Measurements from ENCODE around the gene ZNF273.

Gene ZNF273

DNA sequence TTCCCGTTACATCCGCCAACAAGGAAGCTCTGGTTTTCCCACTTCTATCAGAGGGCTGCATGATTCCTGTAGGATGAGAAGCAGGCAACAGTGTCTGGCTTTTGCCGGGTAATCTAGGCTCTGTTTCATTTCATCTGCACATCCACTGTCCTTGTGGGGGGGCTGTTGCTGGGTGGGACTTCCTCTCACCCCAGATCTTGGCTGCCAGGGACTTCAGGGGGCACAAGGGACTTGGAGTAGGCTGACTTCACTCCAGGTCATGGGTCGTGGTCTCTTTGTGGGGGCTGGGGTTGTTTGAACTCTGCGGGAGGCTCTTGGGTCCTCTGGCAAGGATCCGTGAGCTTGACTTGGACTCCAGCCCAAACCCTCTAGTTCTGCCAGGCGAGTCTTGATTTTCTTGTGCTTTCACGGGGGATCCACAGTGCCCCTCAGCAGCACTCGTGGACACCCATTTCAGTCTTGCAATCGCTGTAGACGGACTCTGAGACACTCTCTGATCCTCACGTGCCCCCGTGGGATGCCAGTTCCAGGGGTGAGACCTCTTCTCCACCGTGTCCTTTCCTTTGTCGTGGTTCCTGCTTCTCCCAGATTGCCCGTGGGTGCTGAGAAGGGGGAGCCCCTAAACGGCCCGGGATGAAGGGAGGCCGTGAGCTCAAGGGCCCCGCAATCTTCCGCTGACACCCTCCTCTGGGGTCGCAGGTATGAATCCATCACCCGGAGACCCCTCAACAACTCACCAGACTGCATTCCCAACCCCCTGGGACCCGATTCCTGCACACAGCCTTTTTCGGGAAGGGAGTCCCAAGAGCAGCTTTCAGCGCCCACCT, 21.4 kb upstream of the ZNF273 start:
- Mint-ChIP-seq H3K9me3 (peaks cover 0 to 6% of the 10 kb centered on the region in 2 donors), H3K4me3 (peak overlapping the region; percentile 72 to 86), H3K4me1 (peaks cover 6 to 31% of the 10 kb centered on the region in 2 donors), H3K36me3 (peaks cover 3 to 4% of the 10 kb centered on the region in 2 donors), H3K27ac (no peak overlapping the region), H3K27me3 (peaks cover 78 to 81% of the 10 kb centered on the region in 2 donors)
- DNase-seq: no peak
- ATAC-seq (replicated peaks): no peak

DNA sequence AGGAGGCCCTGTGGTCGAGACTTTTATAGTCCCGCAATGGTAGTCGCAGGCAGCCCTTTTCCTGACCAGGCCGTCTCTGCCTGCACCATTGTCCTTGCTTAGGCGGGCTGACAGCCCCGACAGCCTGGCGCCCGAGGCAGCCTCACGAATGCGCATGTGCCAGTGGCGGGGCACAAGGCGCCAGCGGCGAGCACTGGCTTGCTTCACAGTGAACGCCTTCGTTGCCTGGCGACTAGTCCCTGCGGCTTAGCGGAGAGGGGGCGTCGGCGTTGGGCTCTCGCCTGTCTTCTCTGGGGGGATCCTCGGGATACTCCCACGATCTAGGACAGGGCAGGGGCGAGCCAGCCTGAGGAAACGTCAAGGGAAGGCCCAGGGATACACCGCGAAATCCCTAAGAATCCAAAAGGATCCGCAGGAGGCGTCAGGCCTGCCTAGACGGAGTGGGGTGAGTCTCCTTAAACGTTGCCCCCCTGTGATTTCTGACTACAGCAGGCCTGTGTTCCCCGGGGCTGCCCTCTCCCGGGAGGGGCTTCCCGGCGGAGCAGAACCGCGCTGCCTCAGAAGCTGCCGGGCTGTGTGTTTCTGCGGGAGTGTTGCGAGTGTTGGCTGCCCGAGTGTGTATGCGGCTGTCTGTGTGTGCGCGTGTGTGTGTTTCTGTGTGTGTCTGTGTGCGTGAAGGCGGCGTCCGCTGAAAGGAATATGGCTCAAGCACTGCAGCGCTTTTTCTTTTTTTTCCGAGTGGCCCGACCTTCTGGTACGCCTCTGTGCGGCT, 20.5 kb upstream of the ZNF273 start:
- peaks cover 3 to 4% of the 10 kb centered on the region in 2 donors for H3K36me3 Mint-ChIP-seq
- no peak for DNase-seq
- H3K27ac Mint-ChIP-seq: peak overlapping the region; percentile 25
- H3K4me3 Mint-ChIP-seq: peak overlapping the region; percentile 72 to 86
- peaks cover 0 to 6% of the 10 kb centered on the region in 2 donors for H3K9me3 Mint-ChIP-seq
- peak; percentile 61 to 77 for ATAC-seq (replicated peaks)
- H3K4me1 Mint-ChIP-seq: peaks cover 1 to 24% of the 10 kb centered on the region in 2 donors
- peaks cover 78 to 82% of the 10 kb centered on the region in 2 donors for H3K27me3 Mint-ChIP-seq

DNA sequence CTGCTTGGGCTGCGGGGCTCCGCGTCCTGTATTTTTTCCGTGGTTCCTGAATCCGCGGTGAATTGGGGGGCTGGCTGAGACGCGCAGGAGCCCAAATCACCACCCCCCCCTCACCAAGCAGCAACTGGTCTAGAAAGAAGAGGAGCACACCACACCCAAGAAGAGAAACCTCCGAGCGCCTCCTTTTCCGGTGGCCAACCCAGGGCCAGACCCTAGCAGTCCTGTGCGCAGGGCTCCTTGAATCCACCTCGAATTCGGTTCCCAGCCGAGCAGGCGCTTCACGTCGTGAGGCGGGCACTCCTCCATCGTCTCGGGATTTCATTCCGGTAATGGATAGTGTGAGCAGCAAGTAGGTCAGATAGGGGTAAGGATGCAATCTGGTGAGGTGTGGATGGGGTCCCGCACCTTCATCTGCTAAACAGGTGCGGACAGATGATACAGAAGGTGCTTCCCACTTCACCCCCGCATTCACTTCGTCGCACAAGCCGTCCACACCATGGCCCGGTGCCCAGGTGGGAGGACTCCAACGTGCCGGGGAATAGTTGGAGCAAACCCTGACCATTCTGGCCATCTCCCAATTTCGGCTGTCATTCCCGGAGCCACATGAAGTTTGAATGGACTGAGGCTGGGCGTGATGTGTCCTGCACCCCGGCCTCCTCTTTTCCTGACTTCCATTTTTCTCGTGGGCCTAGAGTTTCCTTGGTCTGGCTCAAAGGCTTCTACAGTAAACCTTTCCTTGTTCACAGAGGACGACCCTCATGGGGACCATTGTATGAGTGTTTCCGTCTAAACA, 19.8 kb upstream of the ZNF273 start:
- peaks cover 0 to 4% of the 10 kb centered on the region in 2 donors for H3K9me3 Mint-ChIP-seq
- H3K4me1 Mint-ChIP-seq: peaks cover 5 to 24% of the 10 kb centered on the region in 2 donors
- peaks cover 78 to 82% of the 10 kb centered on the region in 2 donors for H3K27me3 Mint-ChIP-seq
- no peak for DNase-seq
- no peak for ATAC-seq (replicated peaks)
- peak overlapping the region; percentile 9 for H3K27ac Mint-ChIP-seq
- H3K36me3 Mint-ChIP-seq: peaks cover 3 to 7% of the 10 kb centered on the region in 2 donors
- H3K4me3 Mint-ChIP-seq: peak overlapping the region; percentile 72 to 86

DNA sequence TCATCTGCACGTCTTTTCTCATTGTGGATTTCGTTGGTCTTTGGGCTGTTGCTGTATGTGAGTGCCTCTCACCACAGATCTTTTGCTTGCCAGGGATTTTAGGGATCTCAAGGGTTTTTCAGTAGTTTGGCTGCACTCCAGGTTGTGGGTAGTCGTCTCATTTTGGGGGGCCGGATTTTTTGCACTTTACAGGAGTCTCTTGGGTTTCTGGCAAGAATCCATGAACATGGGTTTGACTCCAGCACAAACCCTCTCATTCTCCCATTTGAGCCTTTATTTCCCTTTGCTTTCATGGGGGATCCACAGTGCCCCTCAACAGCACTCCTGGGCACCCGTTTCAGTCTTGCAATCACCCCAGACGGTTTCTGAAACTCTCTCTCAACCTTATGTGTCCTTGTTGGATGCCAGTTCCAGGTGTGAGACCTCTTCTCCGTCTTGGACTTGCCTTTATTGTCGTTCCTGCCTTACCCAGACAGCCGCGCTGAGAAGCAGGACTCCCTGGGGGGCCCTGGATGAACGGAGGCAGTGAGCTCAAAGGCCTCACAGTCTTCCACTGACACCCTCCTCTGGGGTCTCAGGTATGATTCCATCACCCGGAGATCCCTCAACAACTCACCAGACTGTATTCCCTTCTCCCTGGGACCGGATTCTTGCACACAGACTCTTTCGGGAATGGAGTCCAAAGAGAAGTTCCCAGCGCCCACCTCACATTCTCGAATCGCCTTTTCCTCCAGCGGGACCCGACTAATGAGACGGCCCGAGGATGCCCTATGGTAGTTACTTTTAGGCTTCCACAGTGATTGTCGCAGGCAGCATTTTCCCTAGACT, 18.8 kb upstream of the ZNF273 start:
- Mint-ChIP-seq H3K9me3 (peaks cover 0 to 4% of the 10 kb centered on the region in 2 donors), H3K27ac (no peak overlapping the region), H3K36me3 (peaks cover 3 to 7% of the 10 kb centered on the region in 2 donors), H3K4me3 (no peak overlapping the region), H3K27me3 (peaks cover 80 to 84% of the 10 kb centered on the region in 2 donors), H3K4me1 (peaks cover 11 to 30% of the 10 kb centered on the region in 2 donors)
- DNase-seq (no peak), ATAC-seq (replicated peaks) (no peak)

- Mint-ChIP-seq H3K4me1 (peaks cover 11 to 30% of the 10 kb centered on the region in 2 donors), H3K27ac (no peak overlapping the region), H3K36me3 (peaks cover 3 to 7% of the 10 kb centered on the region in 2 donors), H3K9me3 (peaks cover 0 to 4% of the 10 kb centered on the region in 2 donors), H3K4me3 (no peak overlapping the region), H3K27me3 (peaks cover 82 to 89% of the 10 kb centered on the region in 2 donors)
- DNase-seq (no peak), ATAC-seq (replicated peaks) (no peak)
These were observed 18.1 kb upstream of the ZNF273 start for GRCh38 chr7:64884913-64885370.

DNA sequence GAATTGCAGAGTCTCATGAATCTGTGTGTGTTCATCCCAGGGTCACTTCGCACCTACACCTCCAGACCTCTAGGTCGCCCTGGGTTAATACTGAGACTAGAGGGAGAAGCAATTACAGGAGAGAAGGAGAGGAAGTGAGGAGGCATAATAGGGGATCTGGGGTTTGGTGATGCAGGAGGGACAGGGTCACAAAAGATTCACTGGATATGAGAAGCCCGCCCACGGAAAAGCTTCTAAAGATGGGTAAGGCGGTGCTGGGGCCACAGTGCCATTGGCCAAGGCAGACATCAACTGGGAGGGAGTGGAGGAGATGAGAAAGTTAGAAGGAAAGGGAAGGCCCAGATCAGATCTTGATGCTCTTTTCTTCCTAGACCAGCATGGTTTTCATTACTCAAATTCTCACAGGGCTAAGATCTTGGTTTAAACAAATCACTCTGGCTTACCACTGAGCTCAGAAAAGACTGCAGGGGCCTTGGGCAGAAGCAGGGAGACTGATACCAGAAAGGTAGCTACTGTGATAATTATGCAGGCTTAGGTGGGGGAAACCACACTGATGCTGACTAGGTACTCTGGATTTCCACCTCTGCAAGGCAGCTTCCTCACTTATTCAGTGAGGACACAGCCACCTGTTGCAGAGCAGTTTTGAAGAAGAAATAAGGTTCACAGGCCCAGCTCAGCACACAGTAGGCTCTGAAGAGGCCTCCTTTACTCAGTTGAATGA, 17.4 kb upstream of the ZNF273 start:
- ATAC-seq (replicated peaks) (no peak), DNase-seq (no peak)
- Mint-ChIP-seq H3K4me3 (no peak overlapping the region), H3K4me1 (peaks cover 11 to 30% of the 10 kb centered on the region in 2 donors), H3K27ac (no peak overlapping the region), H3K36me3 (peaks cover 3 to 7% of the 10 kb centered on the region in 2 donors), H3K27me3 (peaks cover 86 to 93% of the 10 kb centered on the region in 2 donors), H3K9me3 (peaks cover 0 to 3% of the 10 kb centered on the region in 2 donors)

GRCh38 chr7:64886956-64887545, 16.0 kb upstream of the ZNF273 start:
- H3K4me3 Mint-ChIP-seq: no peak overlapping the region

GRCh38 chr7:64887756-64888508, 15.1 kb upstream of the ZNF273 start:
- ATAC-seq (replicated peaks) (peak; percentile 68 to 78), DNase-seq (peak; percentile 33)

More at GRCh38 chr7:64886956-64887545, 16.0 kb upstream of the ZNF273 start:
- Mint-ChIP-seq H3K27me3 (peaks cover 72 to 79% of the 10 kb centered on the region in 2 donors), H3K27ac (no peak overlapping the region), H3K4me1 (peaks cover 11 to 27% of the 10 kb centered on the region in 2 donors), H3K9me3 (peaks cover 0 to 3% of the 10 kb centered on the region in 2 donors), H3K36me3 (peaks cover 3 to 7% of the 10 kb centered on the region in 2 donors)
- no peak for DNase-seq
- no peak for ATAC-seq (replicated peaks)

DNA sequence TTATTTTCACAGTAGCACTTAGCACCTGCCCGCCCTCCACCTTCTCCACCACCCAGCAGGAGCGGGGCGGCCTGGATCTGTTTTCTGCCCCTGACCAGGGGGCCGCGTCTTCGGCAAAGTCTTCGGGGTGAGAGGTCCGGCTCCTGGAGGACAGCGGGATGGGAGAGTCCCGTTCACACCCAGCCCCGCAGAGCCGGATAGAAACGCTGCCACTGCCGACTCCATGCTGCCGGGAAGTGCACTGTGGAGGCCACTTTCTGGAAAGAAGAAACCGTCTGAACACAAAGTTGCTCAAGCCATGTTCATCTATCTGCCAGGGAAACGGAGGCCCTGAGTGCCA, 14.5 kb upstream of the ZNF273 start:
- DNase-seq (no peak), ATAC-seq (replicated peaks) (peak; percentile 21 to 34)
- Mint-ChIP-seq H3K4me1 (peaks cover 10 to 13% of the 10 kb centered on the region in 2 donors), H3K27me3 (peaks cover 62 to 76% of the 10 kb centered on the region in 2 donors), H3K27ac (peak overlapping the region; percentile 25), H3K36me3 (peaks cover 3 to 7% of the 10 kb centered on the region in 2 donors), H3K4me3 (peak overlapping the region; percentile 79 to 80), H3K9me3 (peaks cover 0 to 2% of the 10 kb centered on the region in 2 donors)

More at GRCh38 chr7:64887756-64888508, 15.1 kb upstream of the ZNF273 start:
- H3K27ac Mint-ChIP-seq: peak overlapping the region; percentile 25
- peaks cover 68 to 79% of the 10 kb centered on the region in 2 donors for H3K27me3 Mint-ChIP-seq
- H3K4me1 Mint-ChIP-seq: peaks cover 10 to 18% of the 10 kb centered on the region in 2 donors
- H3K36me3 Mint-ChIP-seq: peaks cover 3 to 7% of the 10 kb centered on the region in 2 donors
- H3K9me3 Mint-ChIP-seq: peaks cover 0 to 2% of the 10 kb centered on the region in 2 donors
- H3K4me3 Mint-ChIP-seq: peak overlapping the region; percentile 79 to 80

- peaks cover 3 to 7% of the 10 kb centered on the region in 2 donors for H3K36me3 Mint-ChIP-seq
- H3K27me3 Mint-ChIP-seq: peaks cover 56 to 70% of the 10 kb centered on the region in 2 donors
- H3K9me3 Mint-ChIP-seq: no peaks in the 10 kb centered on the region
- H3K4me1 Mint-ChIP-seq: peaks cover 10 to 13% of the 10 kb centered on the region in 2 donors
- DNase-seq (no peak), ATAC-seq (replicated peaks) (peak; percentile 60 to 66)
- peak overlapping the region; percentile 79 to 80 for H3K4me3 Mint-ChIP-seq
- peak overlapping the region; percentile 25 for H3K27ac Mint-ChIP-seq
These were observed 14.0 kb upstream of the ZNF273 start for GRCh38 chr7:64888901-64889685.

DNA sequence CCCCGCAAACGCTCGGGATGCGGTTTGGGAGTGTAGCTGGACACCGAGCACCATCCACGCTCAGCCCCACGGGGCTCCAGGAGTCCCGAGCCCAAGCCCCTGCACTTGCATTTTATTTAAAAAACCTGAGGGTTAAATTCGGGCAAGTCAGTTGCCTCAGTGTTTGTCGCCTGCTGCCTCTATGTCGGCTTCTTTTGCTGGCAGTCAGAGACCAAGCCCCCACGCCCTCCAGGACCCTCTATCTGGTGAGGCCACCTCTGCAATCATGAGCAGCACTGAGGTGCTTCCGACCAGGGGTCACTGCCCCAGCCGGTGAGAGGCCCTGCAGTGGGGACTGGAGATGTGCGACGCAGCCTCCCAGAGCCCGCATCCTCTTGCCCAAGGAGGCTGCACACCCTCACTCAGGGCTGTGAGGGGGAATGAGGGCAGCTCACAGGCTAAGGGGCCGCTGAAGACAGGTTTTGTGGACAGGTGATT, 13.3 kb upstream of the ZNF273 start:
- Mint-ChIP-seq H3K4me1 (peaks cover 10 to 13% of the 10 kb centered on the region in 2 donors), H3K4me3 (peak overlapping the region in 1 of 2 donors; percentile 80), H3K27ac (peak overlapping the region; percentile 51)

More for the DNA sequence above, 13.3 kb upstream of the ZNF273 start:
- DNase-seq (no peak), ATAC-seq (replicated peaks) (no peak)
- Mint-ChIP-seq H3K36me3 (peaks cover 3 to 4% of the 10 kb centered on the region in 2 donors), H3K9me3 (no peaks in the 10 kb centered on the region), H3K27me3 (peaks cover 50 to 64% of the 10 kb centered on the region in 2 donors)

Measured in stimulated activated naive B cell treated with anti-CD40 and anti-IgM and Interleukin-4, amounts not matched to agents 10 μg/mL and 1 μg/mL and 100 μg/mL, for 72 hours (primary cell).